Liver (tissue), 9 donors: ENCODE measurements around the gene RNF126. TPM values are rescaled to one million over a fixed set of nuclear protein-coding genes. Genes with fewer than 3 reads are reported as not detected.

Experiments used
- DNase-seq: peaks from one replicate; pipeline ENCODE4 v3.0.0-alpha.2; 2017; ENCODE audit warnings: low spot score
- H3K27ac ChIP-seq, 2 donors: one replicate each; pipeline ENCODE4 v1.7.0; 2013; ENCODE audit warnings: inconsistent platforms in 2 of 2, low read length in 2 of 2, control low read depth in 1 of 2, low read depth in 1 of 2, mild to moderate bottlenecking in 1 of 2
- H3K27me3 ChIP-seq, 4 donors: one replicate each; pipeline versions ENCODE4 v1.6.1 to v1.7.0; 2013; ENCODE audit warnings: low read length in 3 of 4, inconsistent platforms in 1 of 4, mild to moderate bottlenecking in 1 of 4, moderate library complexity in 1 of 4; ENCODE audit not compliant: control insufficient read depth in 4 of 4, insufficient read depth in 4 of 4
- H3K36me3 ChIP-seq, 4 donors: one replicate each; pipeline versions ENCODE4 v1.6.1 to v1.7.0; 2013; ENCODE audit warnings: low read length in 3 of 4, mild to moderate bottlenecking in 3 of 4, low read depth in 1 of 4, moderate library complexity in 1 of 4; ENCODE audit not compliant: control insufficient read depth in 4 of 4, insufficient read depth in 3 of 4
- H3K4me1 ChIP-seq, 4 donors: one replicate each; pipeline versions ENCODE4 v1.6.1 to v1.7.0; 2013; ENCODE audit warnings: low read length in 3 of 4, mild to moderate bottlenecking in 3 of 4, moderate library complexity in 1 of 4; ENCODE audit not compliant: control insufficient read depth in 4 of 4, insufficient read depth in 4 of 4
- H3K4me3 ChIP-seq, 3 donors: one replicate each; pipeline versions ENCODE4 v1.6.1 to v1.7.0; 2013; ENCODE audit warnings: low read length in 3 of 3, control low read depth in 1 of 3, low read depth in 1 of 3, mild to moderate bottlenecking in 1 of 3
- H3K9ac ChIP-seq, 2 donors: one replicate each; pipeline ENCODE4 v1.7.0; 2013; ENCODE audit warnings: low read length in 2 of 2, mild to moderate bottlenecking in 2 of 2, moderate library complexity in 2 of 2, control low read depth in 1 of 2, low read depth in 1 of 2
- H3K9me3 ChIP-seq, 4 donors: one replicate each; pipeline versions ENCODE4 v1.6.1 to v1.7.0; 2013; ENCODE audit warnings: low read length in 3 of 4; ENCODE audit not compliant: control insufficient read depth in 4 of 4
- CTCF ChIP-seq: fragments of 150-350 bp; IDR thresholded peaks from 2 replicates; pipeline ENCODE4 v1.5.1; 2017; ENCODE audit warnings: improper control_type of control experiment, low read depth, low read length; ENCODE audit not compliant: missing input control
- EGR1 ChIP-seq, 2 donors: IDR thresholded peaks; 2 replicates each; pipeline ENCODE4 v1.6.1; 2016 to 2018; ENCODE audit warnings: antibody characterized with exemption in 2 of 2, low read depth in 2 of 2
- FOXA1 ChIP-seq: IDR thresholded peaks from 2 replicates; pipeline ENCODE4 v1.6.1; 2016; ENCODE audit warnings: antibody characterized with exemption
- FOXA2 ChIP-seq: IDR thresholded peaks from 2 replicates; pipeline ENCODE4 v1.6.1; 2016; ENCODE audit warnings: antibody characterized with exemption
- GABPA ChIP-seq, 2 donors: IDR thresholded peaks in 1 of 2; conservative IDR thresholded peaks in 1 of 2; 2 replicates each; pipeline ENCODE4 v1.6.1; 2016; ENCODE audit warnings: antibody characterized with exemption in 2 of 2, mild to moderate bottlenecking in 1 of 2, moderate library complexity in 1 of 2
- HNF4A ChIP-seq, 2 donors: conservative IDR thresholded peaks; 2 replicates each; pipeline ENCODE4 v1.6.1; 2016; ENCODE audit warnings: antibody characterized with exemption in 2 of 2, mild to moderate bottlenecking in 2 of 2
- HNF4G ChIP-seq: IDR thresholded peaks from 2 replicates; pipeline ENCODE4 v1.6.1; 2016; ENCODE audit warnings: antibody characterized with exemption
- JUND ChIP-seq, 2 donors: IDR thresholded peaks; 2 replicates each; pipeline ENCODE4 v1.6.1; 2016; ENCODE audit warnings: antibody characterized with exemption in 2 of 2
- MAX ChIP-seq: IDR thresholded peaks from 2 replicates; pipeline ENCODE4 v1.6.1; 2016; ENCODE audit warnings: antibody characterized with exemption
- NR2F2 ChIP-seq: IDR thresholded peaks from 2 replicates; pipeline ENCODE4 v1.6.1; 2016; ENCODE audit warnings: antibody characterized with exemption
- RAD21 ChIP-seq, 2 donors: IDR thresholded peaks; 2 replicates each; pipeline ENCODE4 v1.6.1; 2016; ENCODE audit warnings: antibody characterized with exemption in 2 of 2, mild to moderate bottlenecking in 2 of 2
- RXRA ChIP-seq, 2 donors: IDR thresholded peaks; 2 replicates each; pipeline ENCODE4 v1.6.1; 2017 to 2018; ENCODE audit warnings: antibody characterized with exemption in 2 of 2, mild to moderate bottlenecking in 1 of 2
- SP1 ChIP-seq: IDR thresholded peaks from 2 replicates; pipeline ENCODE4 v1.6.1; 2018; ENCODE audit warnings: antibody characterized with exemption, mild to moderate bottlenecking
- TAF1 ChIP-seq: conservative IDR thresholded peaks from 2 replicates; pipeline ENCODE4 v1.6.1; 2016; ENCODE audit warnings: antibody characterized with exemption, mild to moderate bottlenecking
- YY1 ChIP-seq: IDR thresholded peaks from 2 replicates; pipeline ENCODE4 v1.6.1; 2016; ENCODE audit warnings: antibody characterized with exemption, mild to moderate bottlenecking
- WGBS: extraction: QIAGEN DNeasy Blood & Tissue Kit; methylation state at CpG from one replicate; pipeline ENCODE4 v1.1.7; 2013; 5-methylcytosine and 5-hydroxymethylcytosine counted together
- polyA plus RNA-seq, 2 donors: library from polyadenylated mRNA; stranded (reverse) in 1 of 2; unstranded in 1 of 2; fragments of 200-250 nt in 1 of 2; fragments of >200 nt in 1 of 2; fragmentation: Nextera tagmentation in 1 of 2; extraction: Ambion mirVana in 1 of 2; gene quantifications; one replicate each; pipeline versions ENCODE4 v1.2.1 to v1.2.3, GENCODE V29; 2013 to 2015
- total RNA-seq, 2 donors: library from RNA; depleted of rRNA; stranded (reverse); fragments of >200 nt; gene quantifications; one replicate each; pipeline ENCODE4 v1.2.3, GENCODE V29; 2014
- TF ChIP-seq, protein P1 (sequence below): IDR thresholded peaks from 2 replicates; pipeline ENCODE4 v1.6.1; 2016; ENCODE audit warnings: antibody characterized with exemption
- TF ChIP-seq, protein P2 (sequence below): IDR thresholded peaks from 2 replicates; pipeline ENCODE4 v1.6.1; 2016; ENCODE audit warnings: antibody characterized with exemption
- TF ChIP-seq, protein P3 (sequence below): IDR thresholded peaks from 2 replicates; pipeline ENCODE4 v1.6.1; 2016; ENCODE audit warnings: antibody characterized with exemption, mild to moderate bottlenecking
- donor health status: healthy.
- donor health status: healthy.
- donor health status: healthy.
- donor health status: healthy.
- donor health status: healthy.

The RNF126 gene
- total and polyA plus RNA-seq, 4 donors: 16.7 to 32.7 (median 24.1) TPM

DNA sequence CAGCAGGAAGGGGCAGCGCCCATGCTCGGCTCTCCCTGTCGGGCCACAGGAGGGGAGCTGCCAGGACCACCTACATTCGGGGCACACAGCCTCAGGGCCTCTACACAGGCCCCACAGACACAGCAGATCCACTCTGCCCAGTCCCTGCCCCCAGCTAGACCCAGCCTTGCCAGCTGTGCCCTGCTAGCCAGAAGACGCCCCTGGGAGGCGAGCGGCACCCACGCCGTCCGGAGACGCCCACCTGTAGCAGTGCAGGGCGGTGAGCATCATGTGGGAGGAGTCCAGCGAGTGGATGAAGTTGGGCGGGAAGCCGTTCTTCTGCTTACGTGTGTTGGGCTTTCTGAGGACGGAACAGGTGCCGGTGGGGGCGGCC lies 44.8 kb downstream of the RNF126 start (continued):
- TF ChIP-seq, protein P1, sequence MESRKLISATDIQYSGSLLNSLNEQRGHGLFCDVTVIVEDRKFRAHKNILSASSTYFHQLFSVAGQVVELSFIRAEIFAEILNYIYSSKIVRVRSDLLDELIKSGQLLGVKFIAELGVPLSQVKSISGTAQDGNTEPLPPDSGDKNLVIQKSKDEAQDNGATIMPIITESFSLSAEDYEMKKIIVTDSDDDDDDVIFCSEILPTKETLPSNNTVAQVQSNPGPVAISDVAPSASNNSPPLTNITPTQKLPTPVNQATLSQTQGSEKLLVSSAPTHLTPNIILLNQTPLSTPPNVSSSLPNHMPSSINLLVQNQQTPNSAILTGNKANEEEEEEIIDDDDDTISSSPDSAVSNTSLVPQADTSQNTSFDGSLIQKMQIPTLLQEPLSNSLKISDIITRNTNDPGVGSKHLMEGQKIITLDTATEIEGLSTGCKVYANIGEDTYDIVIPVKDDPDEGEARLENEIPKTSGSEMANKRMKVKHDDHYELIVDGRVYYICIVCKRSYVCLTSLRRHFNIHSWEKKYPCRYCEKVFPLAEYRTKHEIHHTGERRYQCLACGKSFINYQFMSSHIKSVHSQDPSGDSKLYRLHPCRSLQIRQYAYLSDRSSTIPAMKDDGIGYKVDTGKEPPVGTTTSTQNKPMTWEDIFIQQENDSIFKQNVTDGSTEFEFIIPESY: no peak
- TF ChIP-seq FOXA1 (no peak), JUND (IDR thresholded peaks at IDR 0.05) (no peak), MAX (no peak), RXRA (IDR thresholded peaks at IDR 0.05) (no peak), FOXA2 (no peak), HNF4G (no peak), SP1 (no peak), GABPA (IDR thresholded peaks at IDR 0.05 in 1 of 2, conservative IDR thresholded peaks at IDR 0.05 in 1 of 2) (no peak), YY1 (no peak), NR2F2 (no peak)
- TF ChIP-seq, protein P2, sequence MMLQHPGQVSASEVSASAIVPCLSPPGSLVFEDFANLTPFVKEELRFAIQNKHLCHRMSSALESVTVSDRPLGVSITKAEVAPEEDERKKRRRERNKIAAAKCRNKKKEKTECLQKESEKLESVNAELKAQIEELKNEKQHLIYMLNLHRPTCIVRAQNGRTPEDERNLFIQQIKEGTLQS: no peak

DNA sequence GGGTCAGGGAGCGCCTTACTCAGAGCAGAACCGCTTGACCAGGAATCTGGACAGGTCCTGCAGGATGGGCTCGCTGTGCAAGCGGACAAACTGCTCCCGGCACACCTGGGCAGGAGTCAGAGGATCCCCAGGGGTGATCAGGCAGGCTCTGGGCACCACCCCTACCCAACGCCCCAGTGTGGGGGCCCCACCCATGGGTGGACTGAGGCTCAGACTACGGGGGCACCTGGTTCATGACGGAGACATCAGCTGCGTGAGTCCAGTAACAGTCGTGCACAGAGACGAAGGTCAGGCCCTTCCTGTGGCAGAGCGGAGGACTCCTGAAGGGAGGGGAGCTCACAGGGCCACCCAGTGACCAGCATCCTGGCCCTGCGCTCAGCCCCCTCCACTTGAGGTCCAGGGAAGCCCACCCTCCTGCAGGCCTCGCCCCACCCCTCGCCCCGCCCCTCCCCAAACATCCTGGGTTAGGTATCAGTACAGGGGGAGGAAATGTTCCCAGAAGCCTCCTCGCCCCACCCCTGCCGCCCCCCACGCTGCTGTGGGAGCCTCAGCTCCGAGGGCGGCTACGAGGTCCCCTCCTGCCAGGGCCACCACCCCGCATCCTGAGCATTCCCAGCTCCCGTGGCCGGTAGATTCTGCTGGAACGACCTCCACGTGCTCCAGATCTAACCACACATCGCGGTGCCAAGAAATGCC lies 45.3 kb downstream of the RNF126 start:
- H3K9ac ChIP-seq: no peak overlapping the region
- H3K36me3 ChIP-seq: peaks cover 5 to 39% (median 22%) of the 10 kb centered on the region in 4 donors
- DNase-seq: no peak
- H3K4me1 ChIP-seq: peaks cover 0 to 4% (median 2%) of the 10 kb centered on the region in 4 donors
- no peak for TF ChIP-seq RXRA (IDR thresholded peaks at IDR 0.05)
- no peaks in the 10 kb centered on the region for H3K9me3 ChIP-seq
- no peaks in the 10 kb centered on the region for H3K27me3 ChIP-seq
- H3K4me3 ChIP-seq: no peak overlapping the region
- 94% methylated on average over 29 of the region's 29 CpGs for WGBS
- H3K27ac ChIP-seq: no peak overlapping the region

- H3K36me3 ChIP-seq: peaks cover 5 to 32% (median 19%) of the 10 kb centered on the region in 4 donors
- peaks cover 0 to 4% (median 2%) of the 10 kb centered on the region in 4 donors for H3K4me1 ChIP-seq
- no peaks in the 10 kb centered on the region for H3K27me3 ChIP-seq
- no peak overlapping the region for H3K9ac ChIP-seq
- WGBS: 91% methylated on average over 58 of the region's 58 CpGs
- H3K4me3 ChIP-seq: no peak overlapping the region
- no peak overlapping the region for H3K27ac ChIP-seq
- no peaks in the 10 kb centered on the region for H3K9me3 ChIP-seq
- no peak for DNase-seq
- TF ChIP-seq CTCF (no peak), MAX (no peak), HNF4A (conservative IDR thresholded peaks at IDR 0.05) (no peak), EGR1 (IDR thresholded peaks at IDR 0.05; ENCODE audit: low read depth in 2 of 2) (no peak), RAD21 (IDR thresholded peaks at IDR 0.05) (no peak), FOXA1 (no peak), TAF1 (no peak), JUND (IDR thresholded peaks at IDR 0.05) (no peak), FOXA2 (no peak), NR2F2 (no peak), HNF4G (no peak), RXRA (IDR thresholded peaks at IDR 0.05) (no peak), GABPA (IDR thresholded peaks at IDR 0.05 in 1 of 2, conservative IDR thresholded peaks at IDR 0.05 in 1 of 2) (no peak)
- TF ChIP-seq, protein P3, sequence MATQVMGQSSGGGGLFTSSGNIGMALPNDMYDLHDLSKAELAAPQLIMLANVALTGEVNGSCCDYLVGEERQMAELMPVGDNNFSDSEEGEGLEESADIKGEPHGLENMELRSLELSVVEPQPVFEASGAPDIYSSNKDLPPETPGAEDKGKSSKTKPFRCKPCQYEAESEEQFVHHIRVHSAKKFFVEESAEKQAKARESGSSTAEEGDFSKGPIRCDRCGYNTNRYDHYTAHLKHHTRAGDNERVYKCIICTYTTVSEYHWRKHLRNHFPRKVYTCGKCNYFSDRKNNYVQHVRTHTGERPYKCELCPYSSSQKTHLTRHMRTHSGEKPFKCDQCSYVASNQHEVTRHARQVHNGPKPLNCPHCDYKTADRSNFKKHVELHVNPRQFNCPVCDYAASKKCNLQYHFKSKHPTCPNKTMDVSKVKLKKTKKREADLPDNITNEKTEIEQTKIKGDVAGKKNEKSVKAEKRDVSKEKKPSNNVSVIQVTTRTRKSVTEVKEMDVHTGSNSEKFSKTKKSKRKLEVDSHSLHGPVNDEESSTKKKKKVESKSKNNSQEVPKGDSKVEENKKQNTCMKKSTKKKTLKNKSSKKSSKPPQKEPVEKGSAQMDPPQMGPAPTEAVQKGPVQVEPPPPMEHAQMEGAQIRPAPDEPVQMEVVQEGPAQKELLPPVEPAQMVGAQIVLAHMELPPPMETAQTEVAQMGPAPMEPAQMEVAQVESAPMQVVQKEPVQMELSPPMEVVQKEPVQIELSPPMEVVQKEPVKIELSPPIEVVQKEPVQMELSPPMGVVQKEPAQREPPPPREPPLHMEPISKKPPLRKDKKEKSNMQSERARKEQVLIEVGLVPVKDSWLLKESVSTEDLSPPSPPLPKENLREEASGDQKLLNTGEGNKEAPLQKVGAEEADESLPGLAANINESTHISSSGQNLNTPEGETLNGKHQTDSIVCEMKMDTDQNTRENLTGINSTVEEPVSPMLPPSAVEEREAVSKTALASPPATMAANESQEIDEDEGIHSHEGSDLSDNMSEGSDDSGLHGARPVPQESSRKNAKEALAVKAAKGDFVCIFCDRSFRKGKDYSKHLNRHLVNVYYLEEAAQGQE: no peak
Observed at GRCh38 chr19:616747-617526, 46.1 kb downstream of the RNF126 start.
